CD4-positive, alpha-beta T cell treated with Interleukin-17A for 4 hours (primary cell): ENCODE results near the gene CD101.
A peak's percentile ranks its signal among the peaks of the same experiment; 100 is the strongest.

ENCODE experiments used
- DNase-seq: peaks from one replicate; pipeline ENCODE4 v3.0.0-alpha.2; 2020; ENCODE audit warnings: mixed read lengths

The CD101 gene

GRCh38 chr1:117020526-117021156 lies 19.1 kb downstream of the CD101 start:
- no peak for DNase-seq

GRCh38 chr1:117022114-117022513 lies 20.6 kb downstream of the CD101 start:
- DNase-seq: no peak

- no peak for DNase-seq
Observed at GRCh38 chr1:117025568-117025967, 24.0 kb downstream of the CD101 start.

- DNase-seq: no peak
Observed at GRCh38 chr1:117026361-117026760, 24.8 kb downstream of the CD101 start.

- DNase-seq: no peak
Observed at GRCh38 chr1:117029685-117030084, 28.1 kb downstream of the CD101 start.

GRCh38 chr1:117030271-117030877 lies 28.8 kb downstream of the CD101 start:
- no peak for DNase-seq

- no peak for DNase-seq
Observed at GRCh38 chr1:117032266-117032665, 30.7 kb downstream of the CD101 start.

- DNase-seq: no peak
Observed at GRCh38 chr1:117032681-117033539, 31.4 kb downstream of the CD101 start.

GRCh38 chr1:117033772-117034171 lies 32.2 kb downstream of the CD101 start:
- DNase-seq: no peak

- no peak for DNase-seq
Observed at GRCh38 chr1:117034791-117035290, 33.3 kb downstream of the CD101 start.

- DNase-seq: no peak
Observed at GRCh38 chr1:117036018-117036461, 34.5 kb downstream of the CD101 start.

- DNase-seq: no peak
Observed at GRCh38 chr1:117037802-117038201, 36.2 kb downstream of the CD101 start.

GRCh38 chr1:117038236-117038635 lies 36.7 kb downstream of the CD101 start:
- no peak for DNase-seq

- no peak for DNase-seq
Observed at GRCh38 chr1:117044217-117044616, 42.7 kb downstream of the CD101 start.

GRCh38 chr1:117045644-117046043 lies 44.1 kb downstream of the CD101 start:
- no peak for DNase-seq

GRCh38 chr1:117046781-117047180 lies 45.2 kb downstream of the CD101 start:
- DNase-seq: no peak

- no peak for DNase-seq
Observed at GRCh38 chr1:117047271-117047670, 45.7 kb downstream of the CD101 start.

GRCh38 chr1:117049857-117050256 lies 48.3 kb downstream of the CD101 start:
- no peak for DNase-seq

- peak; percentile 59 for DNase-seq
Observed at GRCh38 chr1:117051224-117052064, 49.9 kb downstream of the CD101 start.

GRCh38 chr1:117054068-117054467 lies 52.5 kb downstream of the CD101 start:
- no peak for DNase-seq

- DNase-seq: no peak
Observed at GRCh38 chr1:117058810-117059209, 57.2 kb downstream of the CD101 start.

GRCh38 chr1:117059334-117059677 lies 57.7 kb downstream of the CD101 start:
- DNase-seq: peak; percentile 77
